Measurements from ENCODE around the gene MLPH.

DNA sequence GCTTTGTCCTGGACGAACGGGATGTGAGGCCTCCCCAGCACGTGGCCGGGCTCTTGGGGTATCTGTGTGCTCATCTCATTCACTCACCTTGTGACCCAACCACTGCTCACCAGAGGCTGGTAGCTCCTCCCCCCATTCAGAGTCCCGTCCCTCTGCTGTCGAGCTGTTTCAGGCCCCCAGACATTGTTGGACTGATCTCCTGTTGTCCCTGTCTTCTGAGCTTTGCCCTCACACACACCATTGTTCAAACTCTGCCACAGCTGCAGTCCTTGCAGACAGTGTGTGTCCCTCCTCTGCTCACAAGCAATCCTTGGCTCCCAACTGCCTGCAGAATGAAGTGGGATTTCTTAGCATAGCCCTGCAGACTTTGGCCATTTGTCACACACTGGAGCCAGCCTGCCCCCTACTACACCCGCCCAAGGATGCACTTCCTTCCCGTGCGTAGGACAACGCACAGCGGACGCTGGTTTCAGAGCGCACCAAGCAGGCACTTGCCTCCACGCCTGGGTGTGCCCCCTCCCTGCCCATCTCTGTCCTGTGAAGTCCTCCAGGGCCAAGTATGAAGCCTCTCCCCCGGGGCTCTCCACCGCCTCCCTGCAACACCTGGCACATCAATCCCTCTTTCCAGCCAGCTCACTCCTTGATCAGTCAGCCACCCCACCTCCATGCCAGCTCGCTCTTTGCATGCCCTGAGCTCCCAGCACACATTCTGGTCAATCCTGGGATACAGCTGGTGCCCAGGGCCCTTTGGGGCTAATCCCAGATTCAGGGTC lies 62.8 kb downstream of the MLPH start:
- TF ChIP-seq, protein P1, sequence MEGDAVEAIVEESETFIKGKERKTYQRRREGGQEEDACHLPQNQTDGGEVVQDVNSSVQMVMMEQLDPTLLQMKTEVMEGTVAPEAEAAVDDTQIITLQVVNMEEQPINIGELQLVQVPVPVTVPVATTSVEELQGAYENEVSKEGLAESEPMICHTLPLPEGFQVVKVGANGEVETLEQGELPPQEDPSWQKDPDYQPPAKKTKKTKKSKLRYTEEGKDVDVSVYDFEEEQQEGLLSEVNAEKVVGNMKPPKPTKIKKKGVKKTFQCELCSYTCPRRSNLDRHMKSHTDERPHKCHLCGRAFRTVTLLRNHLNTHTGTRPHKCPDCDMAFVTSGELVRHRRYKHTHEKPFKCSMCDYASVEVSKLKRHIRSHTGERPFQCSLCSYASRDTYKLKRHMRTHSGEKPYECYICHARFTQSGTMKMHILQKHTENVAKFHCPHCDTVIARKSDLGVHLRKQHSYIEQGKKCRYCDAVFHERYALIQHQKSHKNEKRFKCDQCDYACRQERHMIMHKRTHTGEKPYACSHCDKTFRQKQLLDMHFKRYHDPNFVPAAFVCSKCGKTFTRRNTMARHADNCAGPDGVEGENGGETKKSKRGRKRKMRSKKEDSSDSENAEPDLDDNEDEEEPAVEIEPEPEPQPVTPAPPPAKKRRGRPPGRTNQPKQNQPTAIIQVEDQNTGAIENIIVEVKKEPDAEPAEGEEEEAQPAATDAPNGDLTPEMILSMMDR (IDR thresholded peaks at IDR 0.05; ENCODE audit: low read depth, low read length, poor library complexity, severe bottlenecking): no peak
- no peak for TF ChIP-seq EZH2phosphoT487 (IDR thresholded peaks at IDR 0.05; ENCODE audit: borderline replicate concordance, low read length)
